K562 (cell line): ENCODE measurements around the gene PIP4K2A.

Experiments
- PHF20 ChIP-seq: fragments of 450-650 bp; IDR thresholded peaks from 2 replicates; pipeline ENCODE4 v1.6.1; 2018; ENCODE audit not compliant: partially characterized antibody
- SMC3 ChIP-seq: conservative IDR thresholded peaks from 2 replicates; pipeline ENCODE4 v1.6.1; 2011; ENCODE audit warnings: low read depth, low read length, improper control_type of control experiment; ENCODE audit not compliant: insufficient read depth

DNA sequence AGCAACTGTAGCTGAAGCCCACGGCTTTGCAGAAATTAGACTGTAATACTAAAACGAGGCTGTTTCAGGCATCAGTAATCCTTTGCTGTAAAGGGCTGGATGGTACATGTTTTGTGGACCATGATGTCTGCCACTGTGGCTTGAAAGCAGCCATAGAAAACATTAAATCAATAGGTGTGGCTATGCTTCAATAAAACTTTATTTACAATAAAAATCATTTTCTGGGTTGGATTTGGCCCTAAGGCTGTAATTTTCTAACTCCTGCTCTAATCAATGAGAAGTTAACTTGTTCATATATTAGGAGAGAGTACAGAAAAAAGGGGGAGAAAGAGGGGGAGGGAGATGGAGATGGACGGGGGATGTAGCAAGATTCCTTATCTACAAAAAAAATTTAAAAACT, 183.4 kb downstream of the PIP4K2A start:
- TF ChIP-seq PHF20 = no peak
- no peak for TF ChIP-seq SMC3
